Measurements from ENCODE around the gene STXBP1. TPM values are rescaled to one million over a fixed set of nuclear protein-coding genes. Genes with fewer than 3 reads are reported as not detected.
"Not testable (repeated sequence)": the region's sequence is repeated elsewhere in the genome, so short reads cannot be mapped to it uniquely, and the experiment has no call there.

The STXBP1 gene
- total RNA-seq, 2 experiments from 2014 or later, result 17.4 to 17.8 TPM

- Mint-ChIP-seq H3K4me1 (ENCODE audit: low read depth) (peaks cover 11% of the 10 kb centered on the region), H3K27ac (no peak overlapping the region), H3K9me3 (no peaks in the 10 kb centered on the region), H3K36me3 (ENCODE audit: low read depth) (no peaks in the 10 kb centered on the region), H3K27me3 (ENCODE audit: low read depth) (no peaks in the 10 kb centered on the region), H3K4me3 (no peak overlapping the region)
- DNase-seq, result no peak
- CTCF ChIA-PET, result interaction anchor here (2.7 kb wide), 1 partner anchor 9 kb away, joined by 9 read pairs; no protein-coding TSS in a partner anchor
- intact Hi-C loops (cut with micrococcal nuclease), result no loop called here
Measured at GRCh38 chr9:127580879-127581475, 31.1 kb upstream of the STXBP1 start.

- H3K4me1 Mint-ChIP-seq (ENCODE audit: low read depth); intact Hi-C loops (cut with micrococcal nuclease); H3K36me3 Mint-ChIP-seq (ENCODE audit: low read depth); H3K27me3 Mint-ChIP-seq (ENCODE audit: low read depth); H3K4me3 Mint-ChIP-seq; H3K9me3 Mint-ChIP-seq; H3K27ac Mint-ChIP-seq; DNase-seq: not testable (repeated sequence)
- CTCF ChIA-PET, result interaction anchor here (0.6 to 5.7 kb wide), 12 partner anchors 14 to 505 kb away, joined by 3 to 34 read pairs (median 4); partner anchors contain the start of gene TOR2A
Measured at GRCh38 chr9:127584474-127584805, 27.6 kb upstream of the STXBP1 start.

- Mint-ChIP-seq H3K27me3 (ENCODE audit: low read depth) (peaks cover 11% of the 10 kb centered on the region), H3K27ac (no peak overlapping the region), H3K4me1 (ENCODE audit: low read depth) (peaks cover 5% of the 10 kb centered on the region), H3K9me3 (no peaks in the 10 kb centered on the region), H3K4me3 (no peak overlapping the region), H3K36me3 (ENCODE audit: low read depth) (no peaks in the 10 kb centered on the region)
- CTCF ChIA-PET, result interaction anchor here (0.6 to 5.7 kb wide), 12 partner anchors 15 to 506 kb away, joined by 3 to 34 read pairs (median 4); partner anchors contain the start of genes STXBP1 and TOR2A
- DNase-seq, result no peak
- intact Hi-C loops (cut with micrococcal nuclease), result no loop called here
Measured at GRCh38 chr9:127585161-127585819, 26.8 kb upstream of the STXBP1 start.

GRCh38 chr9:127586096-127586495, 26.0 kb upstream of the STXBP1 start:
- CTCF ChIA-PET, result interaction anchor here (0.9 to 5.7 kb wide), 7 partner anchors 26 to 149 kb away, joined by 3 to 34 read pairs (median 5); partner anchors contain the start of genes STXBP1 and TOR2A
- Mint-ChIP-seq H3K27ac (no peak overlapping the region), H3K27me3 (ENCODE audit: low read depth) (peaks cover 11% of the 10 kb centered on the region), H3K36me3 (ENCODE audit: low read depth) (no peaks in the 10 kb centered on the region), H3K9me3 (no peaks in the 10 kb centered on the region), H3K4me3 (no peak overlapping the region), H3K4me1 (ENCODE audit: low read depth) (peaks cover 5% of the 10 kb centered on the region)
- intact Hi-C loops (cut with micrococcal nuclease), result loop anchor here (1.0 to 2.0 kb wide), 2 partner anchors 59 to 82 kb away; no protein-coding TSS in a partner anchor
- no peak for DNase-seq

- Mint-ChIP-seq H3K36me3 (ENCODE audit: low read depth) (no peaks in the 10 kb centered on the region), H3K9me3 (no peaks in the 10 kb centered on the region), H3K27ac (no peak overlapping the region), H3K4me1 (ENCODE audit: low read depth) (peaks cover 5% of the 10 kb centered on the region), H3K4me3 (no peak overlapping the region), H3K27me3 (ENCODE audit: low read depth) (peaks cover 11% of the 10 kb centered on the region)
- peak; percentile 78 for DNase-seq
- CTCF ChIA-PET, result interaction anchor here (0.6 to 5.7 kb wide), 8 partner anchors 17 to 370 kb away, joined by 3 to 48 read pairs (median 4); partner anchors contain the start of gene TOR2A
- intact Hi-C loops (cut with micrococcal nuclease), result loop anchor here (1.0 to 2.0 kb wide), 2 partner anchors 60 to 82 kb away; no protein-coding TSS in a partner anchor
Measured at GRCh38 chr9:127586537-127586936, 25.5 kb upstream of the STXBP1 start.

GRCh38 chr9:127587966-127588365, 24.1 kb upstream of the STXBP1 start:
- no peak for DNase-seq
- peaks cover 5% of the 10 kb centered on the region for H3K4me1 Mint-ChIP-seq (ENCODE audit: low read depth)
- no peak overlapping the region for H3K4me3 Mint-ChIP-seq
- H3K9me3 Mint-ChIP-seq, result no peaks in the 10 kb centered on the region
- no peak overlapping the region for H3K27ac Mint-ChIP-seq
- CTCF ChIA-PET, result interaction anchor here (0.6 to 5.7 kb wide), 6 partner anchors 16 to 146 kb away, joined by 3 to 48 read pairs (median 3); partner anchors contain the start of gene TOR2A
- H3K36me3 Mint-ChIP-seq (ENCODE audit: low read depth), result no peaks in the 10 kb centered on the region
- intact Hi-C loops (cut with micrococcal nuclease), result loop anchor here (2.0 kb wide), 1 partner anchor 61 kb away; no protein-coding TSS in a partner anchor
- peaks cover 11% of the 10 kb centered on the region for H3K27me3 Mint-ChIP-seq (ENCODE audit: low read depth)

GRCh38 chr9:127588740-127589506, 23.2 kb upstream of the STXBP1 start:
- CTCF ChIA-PET, result interaction anchor here (0.6 to 5.7 kb wide), 15 partner anchors 8 to 281 kb away, joined by 3 to 48 read pairs (median 3); partner anchors contain the start of gene TOR2A
- H3K36me3 Mint-ChIP-seq (ENCODE audit: low read depth), result no peaks in the 10 kb centered on the region
- peaks cover 11% of the 10 kb centered on the region for H3K27me3 Mint-ChIP-seq (ENCODE audit: low read depth)
- DNase-seq, result no peak
- H3K4me3 Mint-ChIP-seq, result no peak overlapping the region
- peaks cover 3% of the 10 kb centered on the region for H3K4me1 Mint-ChIP-seq (ENCODE audit: low read depth)
- intact Hi-C loops (cut with micrococcal nuclease), result no loop called here
- H3K27ac Mint-ChIP-seq, result no peak overlapping the region
- H3K9me3 Mint-ChIP-seq, result no peaks in the 10 kb centered on the region

- peaks cover 11% of the 10 kb centered on the region for H3K27me3 Mint-ChIP-seq (ENCODE audit: low read depth)
- CTCF ChIA-PET, result interaction anchor here (0.6 to 5.7 kb wide), 18 partner anchors 9 to 331 kb away, joined by 3 to 48 read pairs (median 3); partner anchors contain the start of gene TOR2A
- no peak overlapping the region for H3K27ac Mint-ChIP-seq
- H3K4me1 Mint-ChIP-seq (ENCODE audit: low read depth), result peaks cover 3% of the 10 kb centered on the region
- intact Hi-C loops (cut with micrococcal nuclease), result loop anchor here (1.0 to 2.0 kb wide), 2 partner anchors 144 to 331 kb away; no protein-coding TSS in a partner anchor
- H3K4me3 Mint-ChIP-seq, result no peak overlapping the region
- H3K9me3 Mint-ChIP-seq, result no peaks in the 10 kb centered on the region
- peak; percentile 55 for DNase-seq
- no peaks in the 10 kb centered on the region for H3K36me3 Mint-ChIP-seq (ENCODE audit: low read depth)
Measured at GRCh38 chr9:127589955-127590370, 22.1 kb upstream of the STXBP1 start.

GRCh38 chr9:127595611-127596010, 16.5 kb upstream of the STXBP1 start:
- DNase-seq, result no peak
- no peak overlapping the region for H3K4me3 Mint-ChIP-seq
- no peaks in the 10 kb centered on the region for H3K9me3 Mint-ChIP-seq
- H3K4me1 Mint-ChIP-seq (ENCODE audit: low read depth), result no peaks in the 10 kb centered on the region
- H3K27ac Mint-ChIP-seq, result no peak overlapping the region
- CTCF ChIA-PET, result interaction anchor here (0.6 to 1.6 kb wide), 2 partner anchors 13 to 135 kb away, joined by 3 read pairs; no protein-coding TSS in a partner anchor
- intact Hi-C loops (cut with micrococcal nuclease), result no loop called here
- H3K36me3 Mint-ChIP-seq (ENCODE audit: low read depth), result no peaks in the 10 kb centered on the region
- no peaks in the 10 kb centered on the region for H3K27me3 Mint-ChIP-seq (ENCODE audit: low read depth)

- Mint-ChIP-seq H3K27ac (no peak overlapping the region), H3K4me3 (no peak overlapping the region), H3K9me3 (no peaks in the 10 kb centered on the region), H3K27me3 (ENCODE audit: low read depth) (no peaks in the 10 kb centered on the region), H3K4me1 (ENCODE audit: low read depth) (no peaks in the 10 kb centered on the region), H3K36me3 (ENCODE audit: low read depth) (no peaks in the 10 kb centered on the region)
- intact Hi-C loops (cut with micrococcal nuclease), result no loop called here
- no peak for DNase-seq
- CTCF ChIA-PET, result no interaction called here
Measured at GRCh38 chr9:127598839-127599549, 13.1 kb upstream of the STXBP1 start.

GRCh38 chr9:127599550-127599891, 12.6 kb upstream of the STXBP1 start:
- no peaks in the 10 kb centered on the region for H3K9me3 Mint-ChIP-seq
- no peak overlapping the region for H3K4me3 Mint-ChIP-seq
- no peaks in the 10 kb centered on the region for H3K27me3 Mint-ChIP-seq (ENCODE audit: low read depth)
- CTCF ChIA-PET, result no interaction called here
- H3K4me1 Mint-ChIP-seq (ENCODE audit: low read depth), result no peaks in the 10 kb centered on the region
- no peak for DNase-seq
- no peak overlapping the region for H3K27ac Mint-ChIP-seq
- H3K36me3 Mint-ChIP-seq (ENCODE audit: low read depth), result no peaks in the 10 kb centered on the region
- intact Hi-C loops (cut with micrococcal nuclease), result no loop called here

Data from activated naive CD4-positive, alpha-beta T cell treated with anti-CD3 and anti-CD28 coated beads for 36 hours (primary cell).